Endometrial microvascular endothelial cells (primary cell): Measurements from ENCODE around the gene AJM1. TPM values are rescaled to one million over a fixed set of nuclear protein-coding genes. Genes with fewer than 3 reads are reported as not detected.

Source experiments
- in situ Hi-C: cut with HindIII; loops from 2 replicates; pipeline ENCODE4 v1.10.0; 2017; ENCODE audit warnings: low sequenced_read_pairs, low pct_unique_long_range_greater_than_20kb; ENCODE audit errors: inconsistent ontology term
- total RNA-seq: library from RNA; depleted of rRNA; stranded (reverse); fragments of >200 nt; gene quantifications from one replicate; pipeline ENCODE4 v1.2.3, GENCODE V29; 2015; ENCODE audit errors: inconsistent ontology term

The AJM1 gene
- total RNA-seq, 1 donor from 2014 or later: 0.46 TPM

- in situ Hi-C loops: no loop called here
Measured at GRCh38 chr9:136885950-136886578, 43.8 kb downstream of the AJM1 start, which contains the start of gene TRAF2. Gene TRAF2, plus strand, starts transcription at chr9:136886516. Its CDS starts 12,225 bp downstream, at chr9:136898741.

- in situ Hi-C loops: no loop called here
Measured at GRCh38 chr9:136886610-136887597, 44.6 kb downstream of the AJM1 start.

- in situ Hi-C loops: no loop called here
Measured at GRCh38 chr9:136888454-136888853, 46.2 kb downstream of the AJM1 start.

- in situ Hi-C loops: no loop called here
Measured at GRCh38 chr9:136889858-136890257, 47.6 kb downstream of the AJM1 start.

- in situ Hi-C loops: no loop called here
Measured at GRCh38 chr9:136890661-136891060, 48.4 kb downstream of the AJM1 start.

Other genes with a start within 250 kb of the AJM1 start
- gene EGFL7, start 179.6 kb upstream of the AJM1 start, total RNA-seq: 1,333 TPM
- 31.7 TPM for gene AGPAT2, start 155.0 kb upstream of the AJM1 start, total RNA-seq
- gene DIPK1B, start 129.9 kb upstream of the AJM1 start, total RNA-seq: 44.5 TPM
- gene LCN10, start 99.5 kb upstream of the AJM1 start, total RNA-seq: not detected
- not detected for gene LCN6, start 94.0 kb upstream of the AJM1 start, total RNA-seq
- not detected for gene LCN8, start 84.2 kb upstream of the AJM1 start, total RNA-seq
- not detected for gene LCN15, start 78.0 kb upstream of the AJM1 start, total RNA-seq
- 72.7 TPM for gene TMEM141, start 51.1 kb upstream of the AJM1 start, total RNA-seq
- gene CCDC183, start 46.1 kb upstream of the AJM1 start, total RNA-seq: not detected
- 125 TPM for gene RABL6, start 34.5 kb upstream of the AJM1 start, total RNA-seq
- gene PHPT1, start 6.9 kb downstream of the AJM1 start, total RNA-seq: 95.9 TPM
- gene MAMDC4, start 9.9 kb downstream of the AJM1 start, total RNA-seq: 1.0 TPM
- gene EDF1, start 23.8 kb downstream of the AJM1 start, total RNA-seq: 440 TPM
- gene TRAF2, start 44.0 kb downstream of the AJM1 start, total RNA-seq: 16.7 TPM
- gene FBXW5, start 102.3 kb downstream of the AJM1 start, total RNA-seq: 212 TPM
- gene C8G, start 102.8 kb downstream of the AJM1 start, total RNA-seq: not detected
- not detected for gene LCN12, start 109.8 kb downstream of the AJM1 start, total RNA-seq
- gene PTGDS, start 135.0 kb downstream of the AJM1 start, total RNA-seq: not detected
- gene LCNL1, start 140.5 kb downstream of the AJM1 start, total RNA-seq: not detected
- 49.0 TPM for gene PAXX, start 149.9 kb downstream of the AJM1 start, total RNA-seq
- gene CLIC3, start 154.1 kb downstream of the AJM1 start, total RNA-seq: 4.8 TPM
- gene ABCA2, start 185.8 kb downstream of the AJM1 start, total RNA-seq: 4.0 TPM
- not detected for gene FUT7, start 189.6 kb downstream of the AJM1 start, total RNA-seq
- gene NPDC1, start 203.7 kb downstream of the AJM1 start, total RNA-seq: 65.7 TPM
- not detected for gene ENTPD2, start 211.6 kb downstream of the AJM1 start, total RNA-seq
- gene SAPCD2, start 228.1 kb downstream of the AJM1 start, total RNA-seq: 38.5 TPM
- 13.8 TPM for gene UAP1L1, start 235.0 kb downstream of the AJM1 start, total RNA-seq
- gene MAN1B1, start 244.5 kb downstream of the AJM1 start, total RNA-seq: 106 TPM